HEK293 (cell line): ENCODE results near the gene CCDC3.

Experiments
- CTCF ChIA-PET: fragments of 350-600 bp; formaldehyde crosslinking; extraction: SDS; loops from one replicate; lab custom pipeline; 2021; ENCODE audit warnings: antibody characterized with exemption; lab: Yijun Ruan, JAX
- POLR2A ChIA-PET: fragments of 300-600 bp; formaldehyde crosslinking; extraction: SDS; loops from one replicate; lab custom pipeline; 2020; ENCODE audit warnings: antibody characterized with exemption, inconsistent platforms; lab: Yijun Ruan, JAX
- H3K27ac ChIP-seq: fragments of 200-500 bp; sonication (Bioruptor generic); 2 replicates; pipeline ENCODE4 v1.5.1; 2014; ENCODE audit warnings: low read depth, low read length, control low read depth, inconsistent platforms; ENCODE audit errors: extremely low read depth
- H3K36me3 ChIP-seq, 2 experiments: fragments of 200-500 bp in 1 of 2; sonication (Bioruptor generic) in 1 of 2; 1 replicate in 1 of 2; 2 replicates in 1 of 2; pipeline ENCODE4 v1.5.1; 2014 to 2017; ENCODE audit warnings: inconsistent platforms in 2 of 2, low read length in 2 of 2; ENCODE audit not compliant: control insufficient read depth in 2 of 2, insufficient read depth in 1 of 2
- H3K4me1 ChIP-seq: fragments of 200-500 bp; sonication (Bioruptor generic); 2 replicates; pipeline ENCODE4 v1.5.1; 2014; ENCODE audit warnings: mild to moderate bottlenecking, low read length, inconsistent platforms; ENCODE audit not compliant: control insufficient read depth, insufficient read depth
- H3K4me3 ChIP-seq: 2 replicates; pipeline ENCODE4 v1.5.1; 2011; ENCODE audit warnings: low read depth, mild to moderate bottlenecking, control low read depth, low read length, moderate library complexity
- H3K9me3 ChIP-seq: fragments of 200-500 bp; sonication (Bioruptor generic); 2 replicates; pipeline ENCODE4 v1.5.1; 2014; ENCODE audit warnings: low read depth, low read length, inconsistent platforms; ENCODE audit not compliant: control insufficient read depth, insufficient read depth
- GLI2 ChIP-seq: fragments of 450-650 bp; formaldehyde crosslinking; IDR thresholded peaks from 2 replicates; pipeline ENCODE4; 2017; ENCODE audit warnings: missing biosample characterization, missing genetic modification characterization, low read depth, borderline replicate concordance
- KLF8 ChIP-seq: fragments of 450-650 bp; formaldehyde crosslinking; IDR thresholded peaks from 2 replicates; pipeline ENCODE4 v1.5.1; 2016; ENCODE audit warnings: missing biosample characterization, missing genetic modification characterization
- KLF9 ChIP-seq: fragments of 450-650 bp; formaldehyde crosslinking; IDR thresholded peaks from 2 replicates; pipeline ENCODE4 v1.5.1; 2016; ENCODE audit warnings: missing biosample characterization, missing genetic modification characterization, low read depth
- OVOL3 ChIP-seq: fragments of 450-650 bp; formaldehyde crosslinking; IDR thresholded peaks from 2 replicates; pipeline ENCODE4 v1.5.1; 2016; ENCODE audit warnings: missing biosample characterization, missing genetic modification characterization
- YY2 ChIP-seq: fragments of 450-650 bp; formaldehyde crosslinking; IDR thresholded peaks from 2 replicates; pipeline ENCODE4 v1.5.1; 2016; ENCODE audit warnings: missing biosample characterization, missing genetic modification characterization
- ZBTB20 ChIP-seq: fragments of 450-650 bp; formaldehyde crosslinking; IDR thresholded peaks from 2 replicates; pipeline ENCODE4 v1.5.1; 2016; ENCODE audit warnings: missing biosample characterization, missing genetic modification characterization
- ZBTB21 ChIP-seq: fragments of 450-650 bp; formaldehyde crosslinking; IDR thresholded peaks from 2 replicates; pipeline ENCODE4 v1.5.1; 2017; ENCODE audit warnings: missing biosample characterization, missing genetic modification characterization
- ZBTB48 ChIP-seq: fragments of 450-650 bp; formaldehyde crosslinking; IDR thresholded peaks from 2 replicates; pipeline ENCODE4 v1.5.1; 2016; ENCODE audit warnings: missing biosample characterization, missing genetic modification characterization
- ZFP37 ChIP-seq: fragments of 450-650 bp; formaldehyde crosslinking; IDR thresholded peaks from 2 replicates; pipeline ENCODE4 v1.5.1; 2016; ENCODE audit warnings: missing biosample characterization, missing genetic modification characterization
- ZNF221 ChIP-seq: fragments of 450-650 bp; formaldehyde crosslinking; IDR thresholded peaks from 2 replicates; pipeline ENCODE4 v1.5.1; 2017; ENCODE audit warnings: missing biosample characterization, missing genetic modification characterization, borderline replicate concordance
- ZNF292 ChIP-seq: fragments of 450-650 bp; formaldehyde crosslinking; IDR thresholded peaks from 2 replicates; pipeline ENCODE4 v1.5.1; 2016; ENCODE audit warnings: low read depth, missing biosample characterization, missing genetic modification characterization, borderline replicate concordance
- ZNF311 ChIP-seq: fragments of 450-650 bp; formaldehyde crosslinking; IDR thresholded peaks from 2 replicates; pipeline ENCODE4 v1.5.1; 2017; ENCODE audit warnings: missing biosample characterization, missing genetic modification characterization, borderline replicate concordance
- ZNF335 ChIP-seq: fragments of 450-650 bp; formaldehyde crosslinking; conservative IDR thresholded peaks from 2 replicates; pipeline ENCODE4 v1.5.1; 2016; ENCODE audit warnings: missing biosample characterization, missing genetic modification characterization
- ZNF350 ChIP-seq: fragments of 450-650 bp; formaldehyde crosslinking; IDR thresholded peaks from 2 replicates; pipeline ENCODE4 v1.5.0; 2017; ENCODE audit warnings: missing biosample characterization, mild to moderate bottlenecking, missing genetic modification characterization
- ZNF404 ChIP-seq: fragments of 450-650 bp; formaldehyde crosslinking; IDR thresholded peaks from 2 replicates; pipeline ENCODE4 v1.5.1; 2017; ENCODE audit warnings: missing biosample characterization, missing genetic modification characterization
- ZNF521 ChIP-seq: fragments of 450-650 bp; formaldehyde crosslinking; IDR thresholded peaks from 2 replicates; pipeline ENCODE4 v1.5.1; 2017; ENCODE audit warnings: missing biosample characterization, mild to moderate bottlenecking, missing genetic modification characterization
- ZNF791 ChIP-seq: fragments of 450-650 bp; formaldehyde crosslinking; IDR thresholded peaks from 2 replicates; pipeline ENCODE4 v1.5.1; 2016; ENCODE audit warnings: missing biosample characterization, missing genetic modification characterization
- TF ChIP-seq, protein P1 (sequence below): fragments of 450-650 bp; formaldehyde crosslinking; IDR thresholded peaks from 2 replicates; pipeline ENCODE4 v1.5.1; 2016; ENCODE audit warnings: missing biosample characterization, missing genetic modification characterization, low read depth
- TF ChIP-seq, protein P2 (sequence below): fragments of 450-650 bp; formaldehyde crosslinking; IDR thresholded peaks from 2 replicates; pipeline ENCODE4 v1.5.1; 2017; ENCODE audit warnings: missing biosample characterization, missing genetic modification characterization

CCDC3 gene

DNA sequence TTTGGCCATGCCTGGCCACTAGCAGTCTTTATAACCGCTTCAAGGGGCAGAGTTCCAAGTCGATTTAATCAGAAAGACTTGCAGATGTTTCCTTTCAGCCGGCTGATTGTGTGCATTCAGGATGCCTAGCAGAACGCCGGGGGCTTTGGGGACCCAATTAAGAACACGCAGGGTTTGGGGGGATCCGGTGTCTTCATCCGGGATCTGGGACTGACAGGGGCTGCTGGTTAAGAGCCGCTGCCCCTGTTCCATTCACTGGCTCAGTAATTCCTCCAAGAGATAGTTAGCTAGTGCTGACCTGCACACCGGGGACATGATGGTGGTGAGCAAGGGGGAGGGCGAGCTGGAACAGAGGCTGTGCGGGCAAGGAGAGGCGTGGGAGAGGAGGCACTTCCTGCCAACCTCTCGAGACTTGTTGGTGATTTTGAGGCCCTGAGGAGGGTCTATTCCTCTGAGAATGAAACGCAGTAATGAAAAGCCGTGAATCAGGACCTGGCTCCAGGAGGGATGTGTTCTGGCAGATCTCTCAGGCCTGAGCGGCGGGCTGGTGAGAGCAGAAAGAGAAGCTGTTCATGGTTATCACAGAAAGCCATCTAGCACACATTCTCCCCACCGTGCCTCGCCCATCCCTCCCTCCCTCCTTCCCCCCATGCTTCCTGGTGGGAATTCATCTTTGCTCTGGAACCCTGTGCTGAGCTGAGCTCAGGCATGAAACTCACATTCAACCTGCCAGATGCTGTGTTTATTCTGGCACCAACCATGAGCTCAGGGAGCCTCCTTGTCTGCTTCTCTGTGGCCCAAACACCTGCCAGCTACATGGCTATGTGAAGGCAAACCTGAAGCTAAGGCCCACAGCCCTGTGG, 152.0 kb downstream of the CCDC3 start:
- ChIA-PET CTCF (interaction anchor here (0.9 to 1.0 kb wide), 2 partner anchors 9 to 86 kb away, joined by 3 read pairs; no protein-coding TSS in a partner anchor), POLR2A (no interaction called here)
- Histone ChIP-seq H3K4me3 (no peak overlapping the region), H3K4me1 (no peaks in the 10 kb centered on the region; the same call in 1 of the 2 replicates), H3K9me3 (no peaks in the 10 kb centered on the region), H3K36me3 (no peaks in the 10 kb centered on the region), H3K27ac (no peak overlapping the region)
- TF ChIP-seq GLI2 (tag by site-specific recombination), result no peak
- no peak for TF ChIP-seq ZBTB48 (tag by site-specific recombination)
- no peak for TF ChIP-seq ZNF791 (tag by site-specific recombination)
- TF ChIP-seq ZNF335 (tag by site-specific recombination), result no peak
- TF ChIP-seq ZFP37 (tag by site-specific recombination), result no peak
- no peak for TF ChIP-seq ZNF350 (tag by site-specific recombination)
- TF ChIP-seq OVOL3 (tag by site-specific recombination), result no peak
- no peak for TF ChIP-seq ZNF311 (tag by site-specific recombination)
- TF ChIP-seq, protein P1, sequence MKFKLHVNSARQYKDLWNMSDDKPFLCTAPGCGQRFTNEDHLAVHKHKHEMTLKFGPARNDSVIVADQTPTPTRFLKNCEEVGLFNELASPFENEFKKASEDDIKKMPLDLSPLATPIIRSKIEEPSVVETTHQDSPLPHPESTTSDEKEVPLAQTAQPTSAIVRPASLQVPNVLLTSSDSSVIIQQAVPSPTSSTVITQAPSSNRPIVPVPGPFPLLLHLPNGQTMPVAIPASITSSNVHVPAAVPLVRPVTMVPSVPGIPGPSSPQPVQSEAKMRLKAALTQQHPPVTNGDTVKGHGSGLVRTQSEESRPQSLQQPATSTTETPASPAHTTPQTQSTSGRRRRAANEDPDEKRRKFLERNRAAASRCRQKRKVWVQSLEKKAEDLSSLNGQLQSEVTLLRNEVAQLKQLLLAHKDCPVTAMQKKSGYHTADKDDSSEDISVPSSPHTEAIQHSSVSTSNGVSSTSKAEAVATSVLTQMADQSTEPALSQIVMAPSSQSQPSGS, result no peak
- TF ChIP-seq, protein P2, sequence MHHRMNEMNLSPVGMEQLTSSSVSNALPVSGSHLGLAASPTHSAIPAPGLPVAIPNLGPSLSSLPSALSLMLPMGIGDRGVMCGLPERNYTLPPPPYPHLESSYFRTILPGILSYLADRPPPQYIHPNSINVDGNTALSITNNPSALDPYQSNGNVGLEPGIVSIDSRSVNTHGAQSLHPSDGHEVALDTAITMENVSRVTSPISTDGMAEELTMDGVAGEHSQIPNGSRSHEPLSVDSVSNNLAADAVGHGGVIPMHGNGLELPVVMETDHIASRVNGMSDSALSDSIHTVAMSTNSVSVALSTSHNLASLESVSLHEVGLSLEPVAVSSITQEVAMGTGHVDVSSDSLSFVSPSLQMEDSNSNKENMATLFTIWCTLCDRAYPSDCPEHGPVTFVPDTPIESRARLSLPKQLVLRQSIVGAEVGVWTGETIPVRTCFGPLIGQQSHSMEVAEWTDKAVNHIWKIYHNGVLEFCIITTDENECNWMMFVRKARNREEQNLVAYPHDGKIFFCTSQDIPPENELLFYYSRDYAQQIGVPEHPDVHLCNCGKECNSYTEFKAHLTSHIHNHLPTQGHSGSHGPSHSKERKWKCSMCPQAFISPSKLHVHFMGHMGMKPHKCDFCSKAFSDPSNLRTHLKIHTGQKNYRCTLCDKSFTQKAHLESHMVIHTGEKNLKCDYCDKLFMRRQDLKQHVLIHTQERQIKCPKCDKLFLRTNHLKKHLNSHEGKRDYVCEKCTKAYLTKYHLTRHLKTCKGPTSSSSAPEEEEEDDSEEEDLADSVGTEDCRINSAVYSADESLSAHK, result no peak
- TF ChIP-seq ZNF221, result no peak
- no peak for TF ChIP-seq ZBTB20 (tag by site-specific recombination)
- TF ChIP-seq ZNF292, result no peak
- no peak for TF ChIP-seq ZBTB21 (tag by site-specific recombination)
- TF ChIP-seq KLF9 (tag by site-specific recombination), result no peak
- TF ChIP-seq ZNF404 (tag by site-specific recombination), result no peak

DNA sequence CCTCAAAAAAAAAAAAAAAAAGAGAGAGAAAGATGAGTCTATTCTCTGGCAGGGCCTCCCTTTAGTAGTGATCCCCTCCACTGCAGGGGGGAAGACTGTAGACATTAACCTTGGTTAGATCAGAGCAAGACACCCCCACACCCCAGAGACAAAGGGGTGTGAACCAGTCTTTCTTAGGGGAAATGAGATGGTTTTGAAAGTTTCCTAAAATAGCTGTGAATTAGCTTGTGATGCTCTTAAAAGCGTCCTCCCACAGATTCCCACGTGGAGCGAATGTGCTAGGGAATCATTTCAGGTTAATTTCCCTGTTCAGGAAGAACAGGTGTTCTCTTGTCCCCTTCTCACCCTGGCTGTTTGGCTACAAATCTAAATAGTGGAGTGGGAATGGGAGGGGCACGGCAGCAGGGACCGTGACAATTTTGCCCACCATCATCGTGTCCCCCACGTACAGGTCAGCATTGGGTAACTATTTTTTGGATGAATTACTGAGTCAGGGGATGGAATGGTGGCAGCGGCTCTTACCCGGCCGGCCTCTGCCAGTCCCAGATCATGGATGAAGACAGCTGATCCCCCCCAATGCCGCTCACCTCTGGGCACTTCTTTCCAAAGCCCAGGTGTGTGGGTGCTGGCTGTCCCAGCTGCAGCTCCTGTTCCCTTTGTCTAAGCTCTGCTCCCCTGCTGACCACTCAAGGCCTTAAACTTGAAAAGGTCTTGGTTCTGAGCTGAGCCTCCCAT, 152.9 kb downstream of the CCDC3 start:
- ChIA-PET POLR2A (interaction anchor here (0.7 kb wide), 1 partner anchor 22 kb away, joined by 3 read pairs; no protein-coding TSS in a partner anchor), CTCF (interaction anchor here (0.6 to 2.8 kb wide), 6 partner anchors 7 to 461 kb away, joined by 3 to 16 read pairs (median 3); no protein-coding TSS in a partner anchor)
- no peak overlapping the region for H3K27ac ChIP-seq
- H3K4me3 ChIP-seq, result no peak overlapping the region
- H3K4me1 ChIP-seq, result no peaks in the 10 kb centered on the region; the same call in 1 of the 2 replicates
- H3K9me3 ChIP-seq, result no peaks in the 10 kb centered on the region
- H3K36me3 ChIP-seq, result no peaks in the 10 kb centered on the region
- no peak for TF ChIP-seq YY2
- TF ChIP-seq KLF8 (tag by site-specific recombination), result no peak
- no peak for TF ChIP-seq ZNF521
